Measurements from ENCODE around the gene SPOCK2.
"Not testable (repeated sequence)": the region's sequence is repeated elsewhere in the genome, so short reads cannot be mapped to it uniquely, and the experiment has no call there.

The SPOCK2 gene, protein sequence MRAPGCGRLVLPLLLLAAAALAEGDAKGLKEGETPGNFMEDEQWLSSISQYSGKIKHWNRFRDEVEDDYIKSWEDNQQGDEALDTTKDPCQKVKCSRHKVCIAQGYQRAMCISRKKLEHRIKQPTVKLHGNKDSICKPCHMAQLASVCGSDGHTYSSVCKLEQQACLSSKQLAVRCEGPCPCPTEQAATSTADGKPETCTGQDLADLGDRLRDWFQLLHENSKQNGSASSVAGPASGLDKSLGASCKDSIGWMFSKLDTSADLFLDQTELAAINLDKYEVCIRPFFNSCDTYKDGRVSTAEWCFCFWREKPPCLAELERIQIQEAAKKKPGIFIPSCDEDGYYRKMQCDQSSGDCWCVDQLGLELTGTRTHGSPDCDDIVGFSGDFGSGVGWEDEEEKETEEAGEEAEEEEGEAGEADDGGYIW

DNA sequence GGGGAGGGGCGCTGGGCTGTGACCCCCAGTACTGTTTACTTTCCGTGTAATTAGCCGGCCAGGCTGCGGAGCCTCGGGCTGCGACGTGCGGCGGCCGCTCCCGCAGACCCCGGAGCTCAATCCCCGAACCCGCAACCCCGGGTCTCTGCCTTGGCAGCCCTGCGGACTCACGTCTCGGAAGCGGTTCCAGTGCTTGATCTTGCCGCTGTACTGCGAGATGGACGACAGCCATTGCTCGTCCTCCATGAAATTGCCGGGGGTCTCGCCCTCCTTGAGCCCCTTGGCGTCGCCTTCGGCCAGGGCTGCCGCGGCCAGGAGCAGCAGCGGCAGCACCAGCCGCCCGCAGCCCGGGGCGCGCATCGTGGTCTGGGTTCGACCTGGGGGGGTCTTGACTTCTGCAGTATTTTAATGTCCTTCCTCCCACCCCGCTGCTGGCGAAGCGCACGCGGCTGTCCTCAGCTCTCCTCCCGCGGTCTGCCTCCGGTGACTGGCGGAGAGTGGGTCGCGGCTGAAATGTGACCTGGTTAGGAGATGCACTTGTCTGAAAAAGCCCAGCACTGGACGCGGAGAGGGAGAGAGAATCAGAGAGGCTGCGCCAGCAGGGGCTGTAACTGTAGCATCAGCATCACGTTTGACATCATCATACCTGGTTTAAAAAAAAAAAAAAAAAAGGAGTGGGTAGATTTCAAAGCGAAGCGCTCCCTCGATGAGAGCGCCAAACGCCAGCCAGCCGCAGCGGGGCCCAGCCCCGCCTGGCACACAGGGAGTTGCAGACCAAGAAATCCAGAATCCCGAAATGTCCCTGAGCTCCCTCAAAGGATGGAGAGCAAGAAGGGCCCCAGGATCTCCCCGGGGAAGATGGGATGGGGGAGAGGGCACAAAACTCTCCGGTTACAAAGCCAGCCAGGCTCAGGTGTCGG, at the start of gene SPOCK2:
Gene SPOCK2, minus strand, starts transcription at position 583 of the 920 bp plus-strand sequence. Its CDS starts 223 bp downstream, at position 360.
- peak; percentile 74 for DNase-seq

DNA sequence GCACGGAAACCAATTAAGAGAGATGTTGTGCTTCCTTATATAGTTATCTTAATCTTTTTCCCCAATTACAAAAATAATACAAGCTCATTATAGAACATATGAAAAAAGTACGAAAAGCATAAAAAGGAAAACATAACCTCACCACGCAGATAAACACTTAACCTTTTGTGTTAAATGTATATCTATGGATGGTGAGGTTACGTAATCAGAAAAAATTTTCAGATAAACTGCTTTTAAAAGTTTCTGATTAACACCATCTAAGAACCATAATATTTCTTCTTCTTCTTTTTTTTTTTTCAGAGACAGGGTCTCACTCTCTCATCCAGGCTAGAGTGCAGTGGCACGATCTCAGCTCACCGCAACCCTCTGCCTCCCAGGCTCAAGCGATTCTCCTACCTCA, 49.2 kb upstream of the SPOCK2 start:
- DNase-seq, result no peak

DNA sequence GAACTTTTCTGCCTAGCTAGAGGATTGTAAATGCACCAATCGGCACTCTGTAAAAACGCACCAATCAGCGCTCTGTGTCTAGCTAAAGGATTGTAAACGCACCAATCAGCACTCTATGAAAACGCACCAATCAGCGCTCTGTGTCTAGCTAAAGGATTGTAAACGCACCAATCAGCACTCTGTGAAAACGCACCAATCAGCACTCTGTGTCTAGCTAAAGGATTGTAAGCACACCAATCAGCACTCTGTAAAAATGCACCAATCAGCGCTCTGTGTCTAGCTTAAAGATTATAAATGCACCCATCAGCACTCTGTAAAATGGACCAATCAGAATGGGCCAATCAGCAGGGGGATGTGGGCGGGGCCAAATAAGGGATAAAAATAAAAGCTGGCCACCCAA, 47.9 kb upstream of the SPOCK2 start:
- not testable (repeated sequence) for DNase-seq

DNA sequence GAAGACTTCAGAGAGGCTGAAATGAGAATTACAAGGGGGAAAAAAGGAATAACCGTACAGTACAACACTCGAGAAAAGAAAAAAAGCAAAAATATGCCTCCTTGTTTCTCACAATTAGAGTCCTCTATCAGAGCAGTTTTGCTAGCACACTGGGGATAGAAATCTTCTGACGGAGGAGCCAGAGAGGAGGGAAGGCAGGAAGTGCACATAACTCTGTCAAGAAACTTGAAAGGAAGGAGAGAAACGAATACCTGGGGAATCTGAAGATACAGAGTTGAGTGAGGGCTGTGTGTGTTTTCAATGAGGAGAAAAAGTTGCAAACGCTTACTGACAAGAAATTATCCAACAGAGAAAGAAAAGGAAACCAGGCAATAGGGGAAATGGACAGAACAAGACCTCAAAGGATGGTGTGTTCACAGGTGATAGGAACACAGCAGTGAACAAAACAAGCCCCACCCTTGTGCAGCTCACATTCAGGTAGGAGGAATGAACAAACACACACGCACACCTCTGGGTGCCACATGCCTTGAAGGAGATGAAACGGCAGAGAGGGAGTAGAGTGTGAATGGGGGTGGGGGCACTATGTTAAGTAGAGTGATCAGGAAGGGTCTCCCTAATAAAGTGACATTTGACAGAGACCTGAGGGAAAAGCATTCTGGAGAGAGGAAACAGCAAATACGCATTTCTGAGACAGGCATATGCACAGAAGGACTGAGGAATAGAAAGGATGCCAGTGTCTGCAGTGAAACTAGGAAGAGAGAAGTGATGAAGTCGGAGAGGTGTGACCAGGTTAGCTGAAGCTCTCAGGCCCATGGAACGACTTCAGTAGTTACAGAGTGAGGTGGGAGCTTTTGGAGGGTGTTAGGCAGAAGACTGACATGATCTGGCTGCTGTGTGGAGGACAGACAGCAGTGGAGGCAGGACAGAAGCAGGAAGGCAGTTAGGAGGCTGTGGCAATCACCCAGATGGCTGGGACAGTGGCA, 46.7 kb upstream of the SPOCK2 start:
- DNase-seq, result no peak

DNA sequence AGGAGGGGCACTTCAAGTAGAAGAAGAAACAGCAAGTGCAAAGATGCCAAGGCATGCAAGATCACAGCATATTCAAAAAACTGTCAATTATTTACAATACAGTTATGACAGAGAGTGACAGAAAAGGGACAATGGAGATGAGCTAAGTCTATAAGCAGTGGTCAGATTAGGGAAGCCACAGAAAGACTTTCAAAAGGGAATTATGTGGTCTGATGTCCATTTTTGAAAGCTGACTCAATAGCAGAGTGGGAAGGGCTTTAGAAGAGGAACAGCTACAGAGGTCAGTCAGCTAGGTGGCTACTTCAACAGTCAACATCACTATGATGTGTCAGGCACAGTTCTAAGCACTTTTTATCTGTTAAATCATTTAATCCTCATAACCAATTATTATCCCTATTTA, 45.2 kb upstream of the SPOCK2 start:
- no peak for DNase-seq

DNA sequence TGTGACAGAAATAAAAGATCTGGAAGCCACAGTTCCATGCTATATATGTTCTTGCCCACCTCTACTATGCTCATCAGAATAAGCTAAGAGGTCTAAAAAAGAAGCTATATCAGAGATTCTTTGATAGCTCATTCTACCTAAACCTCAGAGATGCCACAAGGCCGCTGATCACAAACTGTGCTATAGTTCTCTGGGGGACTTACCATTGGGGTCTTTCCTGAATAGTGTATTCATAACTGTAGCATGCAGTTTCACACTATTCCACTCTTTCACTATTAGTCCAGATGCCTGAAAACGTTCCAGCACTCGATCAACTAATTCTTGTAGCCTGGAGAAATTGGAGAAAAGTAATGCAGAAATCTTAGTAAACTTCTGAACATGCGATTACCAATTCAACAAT, 44.5 kb upstream of the SPOCK2 start:
- DNase-seq, result no peak

DNA sequence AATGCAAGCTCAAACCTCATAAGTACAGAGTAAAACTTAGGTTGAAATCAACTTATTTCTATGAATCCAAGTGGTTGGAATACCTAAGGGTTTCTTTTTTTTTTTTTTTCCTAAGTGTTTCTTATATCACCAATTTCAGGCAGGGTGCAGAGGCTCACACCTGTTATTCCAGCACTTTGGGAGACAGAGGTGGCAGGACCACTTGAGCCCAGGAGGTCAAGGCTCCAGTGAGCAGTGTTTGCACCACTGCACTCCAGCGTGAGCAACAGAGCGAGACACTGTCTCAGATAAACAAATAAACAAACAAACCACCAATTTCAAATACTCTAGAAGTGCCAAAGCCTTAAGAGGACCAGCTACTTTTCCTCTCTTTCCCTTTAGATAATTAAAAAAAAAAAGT, 39.2 kb upstream of the SPOCK2 start:
- no peak for DNase-seq

DNA sequence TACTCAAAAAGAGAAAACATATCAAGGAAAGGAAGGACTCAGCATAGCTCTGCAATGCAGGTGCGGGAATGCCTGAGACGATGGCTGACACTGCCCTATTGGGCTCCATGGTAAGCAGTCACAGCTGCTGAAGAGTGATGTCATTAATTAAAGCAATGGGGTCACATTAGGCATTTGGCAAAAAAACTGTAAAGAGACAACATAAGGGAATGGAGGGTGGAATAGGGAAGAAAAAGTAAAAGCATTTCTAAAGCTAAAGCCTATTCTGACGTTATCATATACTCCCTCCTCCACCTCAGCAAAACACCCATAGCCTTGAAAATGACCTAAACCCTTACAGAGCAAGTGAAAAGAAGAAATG, 38.5 kb upstream of the SPOCK2 start:
- DNase-seq, result no peak

DNA sequence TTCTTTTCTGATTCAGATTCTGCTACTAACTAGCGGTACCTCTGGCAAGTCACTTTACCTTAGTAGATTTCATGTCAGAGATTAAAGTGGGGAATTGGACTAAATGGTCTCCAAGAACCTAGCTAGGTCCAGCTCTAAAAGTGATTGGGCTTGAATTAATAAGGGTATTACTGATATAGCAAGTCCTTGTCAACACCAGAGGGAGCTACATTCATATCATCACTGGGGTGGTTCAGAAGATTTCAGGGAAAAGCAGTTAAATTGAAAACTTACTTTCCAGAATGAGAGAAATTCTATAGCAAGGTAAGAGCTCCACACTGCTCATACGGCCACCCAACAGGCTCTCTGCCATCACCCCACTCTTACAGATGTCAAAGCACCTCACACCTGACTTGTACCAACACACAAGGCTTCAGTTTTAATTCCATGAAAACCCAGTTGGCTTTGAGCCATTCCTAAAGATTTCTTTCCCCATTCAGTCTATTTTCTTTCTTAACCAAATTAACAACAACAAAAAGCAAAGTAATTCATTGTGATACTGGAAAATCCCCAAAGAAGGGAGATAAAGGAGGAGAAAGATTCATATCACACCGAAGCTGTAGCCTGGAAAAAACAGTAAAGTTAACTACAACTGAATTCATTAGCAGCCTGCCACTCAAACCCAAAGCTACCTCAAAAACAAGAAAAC, 38.0 kb upstream of the SPOCK2 start:
- no peak for DNase-seq

DNA sequence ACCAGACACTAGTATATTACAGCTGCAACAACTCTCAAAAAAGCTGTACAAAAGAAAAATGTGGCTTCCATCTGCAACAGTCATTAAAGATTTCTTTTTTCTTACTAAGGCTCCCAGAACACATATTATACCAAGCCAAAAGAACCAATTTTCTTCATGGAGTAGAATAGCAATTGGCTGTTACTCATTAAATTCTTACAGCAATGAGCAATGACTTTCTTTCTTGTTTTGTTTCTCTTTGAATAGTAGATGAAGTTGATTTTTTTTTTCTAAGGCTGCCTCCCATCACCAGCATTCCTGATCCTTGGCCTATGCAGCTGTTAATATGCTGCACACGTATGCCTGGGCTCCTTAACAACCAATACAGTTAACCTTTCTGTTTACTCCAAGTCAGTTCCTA, 36.6 kb upstream of the SPOCK2 start:
- no peak for DNase-seq

DNA sequence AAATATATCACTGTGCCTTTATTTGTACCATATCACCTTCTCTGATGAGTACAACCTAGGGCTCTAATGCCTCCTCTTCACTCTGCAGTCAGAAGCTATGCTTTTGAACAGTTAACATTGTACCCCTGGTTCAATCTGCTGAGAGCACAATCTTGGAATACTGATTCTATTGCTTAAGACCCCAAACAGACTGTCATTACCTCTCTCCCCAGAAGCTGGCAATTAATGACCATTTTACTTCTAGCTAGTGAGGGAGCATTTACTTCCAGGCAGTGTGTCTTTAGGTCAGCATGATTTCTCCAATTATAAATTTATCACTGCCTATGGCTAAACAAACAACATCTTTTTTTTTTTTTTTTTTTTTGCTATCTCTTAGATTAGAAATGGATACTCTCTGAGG, 36.0 kb upstream of the SPOCK2 start:
- DNase-seq, result no peak

DNA sequence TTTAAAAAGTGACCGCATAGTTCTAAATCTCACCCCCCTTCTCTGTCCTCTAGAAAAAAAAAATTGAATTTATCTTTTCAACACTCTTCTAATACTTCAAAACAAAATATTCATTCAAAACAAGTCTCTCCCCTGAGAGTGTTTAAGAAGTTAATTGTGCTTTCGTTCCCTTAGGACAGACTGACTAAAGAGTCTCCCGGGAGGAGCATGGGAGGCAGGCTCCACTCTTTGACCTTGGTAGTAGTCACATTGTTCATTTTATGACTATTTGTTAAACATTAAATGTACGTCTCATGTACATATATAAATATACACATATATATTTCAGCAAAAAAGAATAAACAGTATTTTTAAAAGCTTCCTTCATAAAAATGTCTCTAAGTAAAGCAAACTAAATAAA, 35.3 kb upstream of the SPOCK2 start:
- DNase-seq, result no peak

DNA sequence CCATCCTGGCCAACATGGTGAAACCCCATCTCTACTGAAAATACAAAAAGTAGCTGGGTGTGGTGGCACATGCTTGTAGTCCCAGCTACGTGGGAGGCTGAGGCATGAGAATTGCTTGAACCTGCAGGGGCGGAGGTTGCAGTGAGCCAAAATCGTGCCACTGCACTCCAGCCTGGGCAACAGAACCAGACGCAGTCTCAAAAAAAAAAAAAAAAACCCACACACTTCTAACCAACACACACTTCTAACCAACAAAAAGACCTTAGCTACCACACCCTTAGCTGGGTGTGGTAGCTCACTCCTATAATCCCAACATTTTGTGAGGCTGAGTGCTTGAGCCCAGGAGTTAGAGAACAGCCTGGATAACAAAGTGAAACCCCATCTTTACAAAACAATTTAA, 33.9 kb upstream of the SPOCK2 start:
- DNase-seq, result no peak

DNA sequence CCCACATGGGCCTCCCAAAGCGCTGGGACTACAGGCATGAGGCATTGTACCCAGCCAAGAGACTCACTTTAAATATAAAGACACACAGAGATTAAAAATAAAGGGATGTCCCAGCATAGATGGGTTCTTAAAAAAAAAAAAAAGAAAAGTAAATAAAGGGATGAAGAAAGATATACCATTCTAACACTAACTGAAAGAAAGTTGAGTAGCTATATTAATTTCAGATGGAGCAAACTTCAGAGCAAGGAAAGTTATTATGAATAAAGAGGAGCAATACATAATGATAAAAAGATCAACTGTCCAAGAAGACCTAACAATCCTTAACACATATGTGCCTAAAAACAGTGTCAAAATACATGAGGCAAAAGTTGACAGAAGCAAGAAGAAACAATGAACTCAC, 33.0 kb upstream of the SPOCK2 start:
- no peak for DNase-seq

DNA sequence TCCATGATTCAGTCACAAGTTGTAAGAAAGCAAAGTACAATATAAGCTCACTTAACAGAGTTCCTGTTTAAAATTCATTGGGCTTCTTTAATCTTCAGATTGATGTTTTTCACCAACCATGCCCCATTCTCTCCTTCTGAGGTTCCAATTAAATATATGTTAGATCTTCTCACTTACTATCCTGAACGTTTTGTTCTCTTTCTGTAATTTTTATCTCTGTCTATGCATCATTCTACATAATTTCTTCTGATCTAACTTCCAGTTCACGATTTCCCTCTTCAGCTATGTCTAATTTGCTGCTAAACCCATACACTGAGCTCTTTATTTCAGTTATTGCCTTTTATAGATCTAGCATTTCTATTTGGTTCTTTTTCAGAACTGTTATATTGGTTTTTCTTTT, 28.0 kb upstream of the SPOCK2 start:
- DNase-seq, result no peak

DNA sequence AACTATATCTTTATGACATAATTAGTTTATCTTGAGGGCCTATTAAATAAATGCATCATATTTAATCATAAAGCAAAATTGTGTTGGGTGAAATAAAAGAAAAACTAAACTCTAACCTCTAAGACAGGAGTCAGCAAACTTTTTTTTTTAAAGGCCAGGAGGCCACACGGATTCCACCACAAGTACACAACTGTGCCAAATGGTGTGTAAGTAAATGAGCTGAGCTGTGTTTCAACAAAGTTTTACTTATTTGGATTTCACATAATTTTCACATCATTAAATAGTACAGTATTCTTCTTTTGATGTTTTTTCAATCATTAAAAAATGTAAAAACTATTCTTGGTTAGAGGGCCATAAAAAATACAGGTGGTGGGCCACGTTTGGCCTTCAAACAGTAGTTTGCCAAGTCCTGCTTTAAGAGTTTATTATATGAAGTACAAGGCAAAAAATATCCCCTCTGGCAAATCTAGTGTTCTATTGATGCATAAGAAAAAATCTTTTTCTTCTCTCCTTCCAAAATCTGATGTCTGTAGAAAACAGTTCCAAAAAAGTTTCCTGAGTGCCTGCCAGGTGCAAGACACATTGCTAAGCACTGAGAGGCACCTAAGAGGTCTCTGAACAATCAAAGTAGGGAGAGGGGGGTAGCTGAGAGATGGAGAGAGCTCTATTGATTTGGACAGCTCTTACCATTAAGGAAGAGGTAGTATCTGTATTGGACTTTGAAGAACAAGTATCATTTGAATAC, 26.5 kb upstream of the SPOCK2 start:
- no peak for DNase-seq

DNA sequence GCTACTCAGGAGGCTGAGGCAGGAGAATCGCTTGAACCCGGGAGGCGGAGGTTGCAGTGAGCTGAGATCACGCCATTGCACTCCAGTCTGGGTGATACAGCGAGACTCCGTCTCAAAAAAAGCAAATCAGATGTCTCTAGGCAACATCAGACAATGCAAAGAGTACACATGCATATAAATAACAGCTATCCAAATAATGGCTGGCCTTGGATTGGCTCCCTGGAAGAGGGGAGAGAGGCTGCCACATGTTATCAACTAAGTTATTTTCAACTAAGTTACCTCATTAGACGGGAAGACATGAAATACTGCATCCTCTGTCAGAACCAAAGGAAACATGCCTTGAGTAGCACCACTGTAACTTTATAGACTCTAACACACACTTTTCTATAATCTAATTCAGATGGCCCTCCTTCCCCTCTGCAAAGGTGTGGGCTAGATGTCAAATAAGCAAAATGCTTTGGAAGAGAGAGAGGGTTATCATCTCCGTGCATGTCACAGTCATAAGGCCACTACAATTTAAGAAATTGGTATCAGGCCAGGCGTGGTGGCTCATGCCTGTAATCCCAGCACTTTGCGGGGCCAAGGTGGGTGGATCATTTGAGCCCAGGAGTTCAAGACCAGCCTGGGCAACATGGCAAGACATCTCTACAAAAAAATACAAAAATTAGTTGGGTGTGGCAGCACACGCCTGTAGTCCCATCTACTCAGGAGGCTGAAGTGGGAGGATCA, 22.5 kb upstream of the SPOCK2 start:
- no peak for DNase-seq

DNA sequence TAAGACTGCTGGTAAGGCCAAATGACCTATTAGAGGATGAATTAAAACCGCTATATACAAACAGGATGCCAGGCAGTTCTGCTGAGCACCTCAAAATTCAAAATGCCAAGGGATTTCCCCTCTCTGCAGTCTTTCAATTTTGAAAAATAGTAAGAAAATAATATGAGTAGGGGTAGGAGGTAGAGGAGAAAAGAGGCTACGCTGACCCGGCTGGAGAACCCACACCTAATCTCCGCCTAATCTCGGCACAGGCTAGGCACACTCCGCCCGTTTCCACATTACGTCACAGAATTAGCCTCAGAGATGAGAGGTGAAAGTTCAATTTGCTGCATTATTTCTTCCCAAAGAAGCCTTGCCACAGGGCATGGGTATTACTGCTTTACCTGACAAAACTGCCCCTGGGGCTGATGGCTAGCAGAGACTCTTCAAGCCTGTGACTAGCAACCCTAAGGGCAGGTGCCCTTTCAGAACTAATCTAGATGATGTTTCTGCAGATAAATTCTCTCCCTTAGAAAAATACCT, 21.3 kb upstream of the SPOCK2 start:
- no peak for DNase-seq

DNA sequence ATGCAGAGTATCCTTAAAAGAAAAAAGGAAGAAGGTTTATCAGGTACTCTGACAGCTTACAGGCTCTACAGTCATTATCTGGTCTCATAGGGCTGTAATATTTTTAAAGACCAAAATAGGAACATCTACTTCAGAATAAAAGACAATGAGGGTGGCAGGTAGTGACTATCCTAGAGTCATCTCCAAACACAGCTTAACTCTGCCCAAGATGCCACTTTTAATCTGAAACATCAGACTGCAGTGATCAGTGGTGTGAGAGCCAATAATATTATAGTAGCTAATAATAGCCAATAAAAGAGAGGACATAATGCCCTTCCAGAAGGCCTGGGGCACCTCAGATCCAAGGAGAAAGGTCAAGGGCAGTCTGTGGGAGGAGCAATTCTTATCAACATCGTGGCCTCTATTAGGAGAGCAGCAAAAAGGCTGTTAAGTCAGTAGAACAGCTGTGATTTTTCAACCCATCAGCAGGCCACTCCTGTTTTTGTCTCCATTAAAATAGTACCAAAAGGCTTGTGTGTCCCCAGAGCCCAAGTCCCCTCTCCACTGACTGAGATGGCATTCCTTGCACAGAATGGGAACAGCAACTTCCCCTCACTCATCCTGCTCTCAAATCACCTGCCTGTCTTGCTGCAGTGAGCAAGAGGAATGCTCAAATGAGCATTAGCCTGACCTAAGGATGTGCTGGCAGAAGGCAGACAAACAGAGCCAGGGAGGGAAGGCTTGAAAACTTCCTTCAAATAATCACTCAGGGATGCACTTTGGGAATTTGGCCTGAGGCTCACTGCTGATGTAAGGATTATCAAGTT, 20.7 kb upstream of the SPOCK2 start:
- no peak for DNase-seq

DNA sequence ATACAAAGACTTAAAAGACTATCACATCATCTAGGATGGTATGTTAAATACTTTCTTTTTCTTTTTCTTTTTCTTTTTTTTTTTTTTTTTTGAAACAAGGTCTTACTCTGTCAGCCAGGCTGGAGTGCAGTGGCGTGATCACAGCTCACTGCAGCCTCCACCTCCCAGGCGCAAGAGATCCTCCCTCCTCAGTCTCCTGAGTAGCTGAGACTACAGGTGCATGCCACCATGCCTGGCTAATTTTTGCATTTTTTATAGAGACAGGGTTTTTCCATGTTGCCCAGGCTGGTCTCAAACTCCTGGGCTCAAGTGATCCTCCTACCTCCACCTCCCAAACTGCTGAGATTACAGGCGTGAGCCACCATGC, 19.6 kb upstream of the SPOCK2 start:
- DNase-seq, result not testable (repeated sequence)
